ENCODE measurements around the gene OR4L1.
"Not testable (repeated sequence)": the region's sequence is repeated elsewhere in the genome, so short reads cannot be mapped to it uniquely, and the experiment has no call there.

Gene OR4L1

GRCh38 chr14:20059745-20060144 lies at the start of gene OR4L1:
Gene OR4L1 (plus strand): TSS chr14:20060045. CDS start chr14:20060045, 0 bp downstream.
- FAIRE-seq = peak; percentile 33

GRCh38 chr14:20019257-20019865 lies 40.5 kb upstream of the OR4L1 start, which contains the start of gene OR4K14:
Gene OR4K14 (minus strand): TSS chr14:20019307. CDS start chr14:20015193, 4,114 bp downstream.
- FAIRE-seq = no peak

- FAIRE-seq = no peak
Measured at GRCh38 chr14:20031058-20031457, 28.8 kb upstream of the OR4L1 start.

GRCh38 chr14:20035449-20035848 lies 24.4 kb upstream of the OR4L1 start:
- FAIRE-seq = no peak

GRCh38 chr14:20035938-20036337 lies 23.9 kb upstream of the OR4L1 start, which contains the start of gene OR4K13:
Gene OR4K13 (minus strand): TSS chr14:20036038. CDS start chr14:20034758, 1,280 bp downstream.
- FAIRE-seq = no peak

- FAIRE-seq = no peak
Measured at GRCh38 chr14:20044243-20044642, 15.6 kb upstream of the OR4L1 start.

- FAIRE-seq = no peak
Measured at GRCh38 chr14:20048202-20048601, 11.6 kb upstream of the OR4L1 start.

GRCh38 chr14:20092050-20092449 lies 32.2 kb downstream of the OR4L1 start:
- no peak for FAIRE-seq

- FAIRE-seq = no peak
Measured at GRCh38 chr14:20093442-20093841, 33.6 kb downstream of the OR4L1 start.

- FAIRE-seq = not testable (repeated sequence)
Measured at GRCh38 chr14:20098926-20099770, 39.3 kb downstream of the OR4L1 start.

- no peak for FAIRE-seq
Measured at GRCh38 chr14:20110438-20110837, 50.6 kb downstream of the OR4L1 start, which contains the start of gene OR4K17. Gene OR4K17 (plus strand): TSS chr14:20110739. CDS start chr14:20117500, 6,761 bp downstream.
